HG03460 (cell line): ENCODE measurements around the gene ERV3-1.
"Not testable (repeated sequence)": the region's sequence is repeated elsewhere in the genome, so short reads cannot be mapped to it uniquely, and the experiment has no call there.

Source experiments
- ATAC-seq: cut with Tn5 transposase; IDR thresholded peaks from one replicate; pipeline ENCODE4 v1.9.1; 2021; ENCODE audit not compliant: unreplicated experiment

The ERV3-1 gene

GRCh38 chr7:65006094-65006992, at the start of gene ERV3-1:
ERV3-1 (minus strand) TSS chr7:65006687; CDS start chr7:64993026, 13,661 bp downstream.
- ATAC-seq: peak; percentile 100

- ATAC-seq: not testable (repeated sequence)
Measured at GRCh38 chr7:65055786-65056185, 49.3 kb upstream of the ERV3-1 start.

GRCh38 chr7:65054466-65054994, 48.0 kb upstream of the ERV3-1 start:
- ATAC-seq: not testable (repeated sequence)

GRCh38 chr7:65051654-65052053, 45.2 kb upstream of the ERV3-1 start:
- not testable (repeated sequence) for ATAC-seq

- not testable (repeated sequence) for ATAC-seq
Measured at GRCh38 chr7:65051139-65051538, 44.7 kb upstream of the ERV3-1 start.

- not testable (repeated sequence) for ATAC-seq
Measured at GRCh38 chr7:65046329-65046728, 39.8 kb upstream of the ERV3-1 start.

GRCh38 chr7:65045589-65045988, 39.1 kb upstream of the ERV3-1 start:
- ATAC-seq: not testable (repeated sequence)

GRCh38 chr7:65038767-65039166, 32.3 kb upstream of the ERV3-1 start:
- peak; percentile 14 for ATAC-seq

GRCh38 chr7:65037740-65038688, 31.5 kb upstream of the ERV3-1 start:
- ATAC-seq: peak; percentile 85

GRCh38 chr7:65036526-65036925, 30.0 kb upstream of the ERV3-1 start:
- ATAC-seq: not testable (repeated sequence)

- not testable (repeated sequence) for ATAC-seq
Measured at GRCh38 chr7:65035469-65035868, 29.0 kb upstream of the ERV3-1 start.

- ATAC-seq: not testable (repeated sequence)
Measured at GRCh38 chr7:65034120-65034782, 27.8 kb upstream of the ERV3-1 start.

GRCh38 chr7:65033391-65033790, 26.9 kb upstream of the ERV3-1 start:
- not testable (repeated sequence) for ATAC-seq

GRCh38 chr7:65025023-65025422, 18.5 kb upstream of the ERV3-1 start:
- not testable (repeated sequence) for ATAC-seq

GRCh38 chr7:65020978-65021377, 14.5 kb upstream of the ERV3-1 start:
- not testable (repeated sequence) for ATAC-seq

GRCh38 chr7:65009881-65010280, 3.4 kb upstream of the ERV3-1 start:
- not testable (repeated sequence) for ATAC-seq

- not testable (repeated sequence) for ATAC-seq
Measured at GRCh38 chr7:65009394-65009793, 2.9 kb upstream of the ERV3-1 start.

GRCh38 chr7:65007036-65007435, 549 bp upstream of the ERV3-1 start:
- ATAC-seq: not testable (repeated sequence)

- ATAC-seq: no peak
Measured at GRCh38 chr7:65004575-65004974, 1.9 kb downstream of the ERV3-1 start.

- no peak for ATAC-seq
Measured at GRCh38 chr7:65002972-65003585, 3.4 kb downstream of the ERV3-1 start.
